BJ (cell line): Measurements from ENCODE around the gene ZRANB2. TPM values are rescaled to one million over a fixed set of nuclear protein-coding genes. Genes with fewer than 3 reads are reported as not detected.

Experiments used
- CTCF ChIA-PET: fragments of 350-600 bp; formaldehyde crosslinking; extraction: SDS; loops from one replicate; lab custom pipeline; 2021; ENCODE audit warnings: antibody characterized with exemption, inconsistent platforms; lab: Yijun Ruan, JAX
- POLR2A ChIA-PET: fragments of 300-600 bp; sonication (Branson Sonifier 250); formaldehyde crosslinking; extraction: SDS; loops from one replicate; lab custom pipeline; 2021; ENCODE audit warnings: antibody characterized with exemption; lab: Charles Lee
- DNase-seq: peaks from one replicate; pipeline ENCODE4 v3.0.0-alpha.2; 2011; ENCODE audit warnings: low read depth
- H3K27me3 ChIP-seq: 2 replicates; pipeline ENCODE4 v1.6.0; 2011; ENCODE audit warnings: low read length; ENCODE audit not compliant: control insufficient read depth, insufficient read depth
- H3K36me3 ChIP-seq: 2 replicates; pipeline ENCODE4 v1.5.1; 2011; ENCODE audit warnings: low read length; ENCODE audit not compliant: control insufficient read depth, insufficient read depth
- H3K4me3 ChIP-seq: 2 replicates; pipeline ENCODE4 v1.5.1; 2011; ENCODE audit warnings: low read depth, mild to moderate bottlenecking, control low read depth, low read length
- polyA plus RNA-seq: library from polyadenylated mRNA; depleted of rRNA; stranded (reverse); fragments of >200 nt; gene quantifications from 2 replicates; pipeline ENCODE4 v1.2.3, GENCODE V29; 2011
- TF ChIP-seq, protein P1 (sequence below): IDR thresholded peaks from 2 replicates; pipeline ENCODE4 v1.5.1; 2011; ENCODE audit warnings: low read depth, mild to moderate bottlenecking, control low read depth, inconsistent platforms, low read length, moderate library complexity; ENCODE audit not compliant: insufficient read depth

ZRANB2 gene
- polyA plus RNA-seq, 1 experiment = 35.4 TPM

DNA sequence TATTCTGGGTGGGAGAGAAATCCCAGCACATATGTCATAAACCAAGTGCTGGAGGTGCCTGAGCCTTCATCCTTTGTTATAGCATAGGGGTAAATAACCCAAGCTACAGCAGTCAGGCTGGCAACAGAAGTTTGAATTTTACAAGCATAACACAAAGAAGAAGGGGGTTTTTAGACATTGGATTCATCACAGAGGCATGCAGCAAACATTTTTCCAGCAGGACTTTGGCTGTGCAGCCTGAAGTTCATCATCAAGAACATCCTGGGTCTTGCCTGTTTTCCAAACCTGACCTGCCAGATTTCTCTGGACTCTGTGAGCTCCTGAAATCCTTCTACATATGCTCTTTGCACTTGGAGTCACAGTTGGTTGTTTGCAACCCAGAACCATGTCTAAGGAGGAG is 49.4 kb downstream of the ZRANB2 start:
- ChIA-PET CTCF (interaction anchor here (0.8 kb wide), 1 partner anchor 17 kb away, joined by 3 read pairs; no protein-coding TSS in a partner anchor), POLR2A (no interaction called here)
- H3K27me3 ChIP-seq = no peaks in the 10 kb centered on the region
- peak; percentile 36 for DNase-seq
- H3K36me3 ChIP-seq = no peaks in the 10 kb centered on the region
- H3K4me3 ChIP-seq = no peak overlapping the region
- TF ChIP-seq, protein P1, sequence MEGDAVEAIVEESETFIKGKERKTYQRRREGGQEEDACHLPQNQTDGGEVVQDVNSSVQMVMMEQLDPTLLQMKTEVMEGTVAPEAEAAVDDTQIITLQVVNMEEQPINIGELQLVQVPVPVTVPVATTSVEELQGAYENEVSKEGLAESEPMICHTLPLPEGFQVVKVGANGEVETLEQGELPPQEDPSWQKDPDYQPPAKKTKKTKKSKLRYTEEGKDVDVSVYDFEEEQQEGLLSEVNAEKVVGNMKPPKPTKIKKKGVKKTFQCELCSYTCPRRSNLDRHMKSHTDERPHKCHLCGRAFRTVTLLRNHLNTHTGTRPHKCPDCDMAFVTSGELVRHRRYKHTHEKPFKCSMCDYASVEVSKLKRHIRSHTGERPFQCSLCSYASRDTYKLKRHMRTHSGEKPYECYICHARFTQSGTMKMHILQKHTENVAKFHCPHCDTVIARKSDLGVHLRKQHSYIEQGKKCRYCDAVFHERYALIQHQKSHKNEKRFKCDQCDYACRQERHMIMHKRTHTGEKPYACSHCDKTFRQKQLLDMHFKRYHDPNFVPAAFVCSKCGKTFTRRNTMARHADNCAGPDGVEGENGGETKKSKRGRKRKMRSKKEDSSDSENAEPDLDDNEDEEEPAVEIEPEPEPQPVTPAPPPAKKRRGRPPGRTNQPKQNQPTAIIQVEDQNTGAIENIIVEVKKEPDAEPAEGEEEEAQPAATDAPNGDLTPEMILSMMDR = no peak

DNA sequence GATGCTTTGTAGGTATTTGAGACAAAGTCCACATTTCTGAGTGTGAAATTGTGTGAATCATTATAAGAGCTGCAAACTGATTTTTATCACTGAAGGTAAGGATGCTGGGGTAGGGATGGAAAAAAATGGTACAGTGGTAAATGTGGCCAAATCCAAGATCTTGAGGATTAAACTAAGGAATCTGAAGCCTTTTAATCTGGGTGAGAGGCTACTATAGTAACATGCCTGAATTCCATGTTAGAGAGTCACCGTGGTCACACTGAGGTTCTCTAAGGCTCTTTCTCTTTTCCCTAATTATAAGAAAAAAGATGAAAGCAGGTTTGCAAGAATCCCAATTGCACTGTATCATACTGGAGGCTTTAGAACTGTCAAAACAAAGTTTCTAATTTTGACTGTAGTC is 50.8 kb downstream of the ZRANB2 start:
- POLR2A ChIA-PET = no interaction called here
- no peaks in the 10 kb centered on the region for H3K36me3 ChIP-seq
- no peak overlapping the region for H3K4me3 ChIP-seq
- CTCF ChIA-PET = interaction anchor here (0.6 kb wide), 1 partner anchor 1538 kb away, joined by 6 read pairs; no protein-coding TSS in a partner anchor
- H3K27me3 ChIP-seq = no peaks in the 10 kb centered on the region
- no peak for DNase-seq
- TF ChIP-seq, protein P1 = no peak

DNA sequence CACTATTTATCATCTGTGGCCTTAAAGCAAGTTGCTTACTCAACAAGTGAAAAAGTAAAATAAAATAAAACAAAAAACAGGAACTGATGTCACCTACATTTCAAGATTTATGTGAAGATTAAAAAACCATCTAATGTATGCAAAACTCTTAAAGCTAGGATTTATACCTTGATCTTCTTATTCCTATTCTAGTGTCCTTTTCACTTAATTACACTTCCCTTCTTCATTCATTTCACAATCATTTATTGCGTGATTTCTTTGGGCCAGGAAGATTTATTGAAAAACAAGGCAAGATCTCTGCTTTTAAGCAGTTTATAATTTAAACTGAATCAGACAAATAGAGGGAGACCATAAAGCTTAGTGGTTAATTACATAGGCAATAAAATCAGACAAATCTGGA is 51.9 kb downstream of the ZRANB2 start:
- Histone ChIP-seq H3K4me3 (no peak overlapping the region), H3K27me3 (no peaks in the 10 kb centered on the region), H3K36me3 (no peaks in the 10 kb centered on the region)
- ChIA-PET POLR2A (no interaction called here), CTCF (no interaction called here)
- TF ChIP-seq, protein P1 = no peak
- DNase-seq = no peak

DNA sequence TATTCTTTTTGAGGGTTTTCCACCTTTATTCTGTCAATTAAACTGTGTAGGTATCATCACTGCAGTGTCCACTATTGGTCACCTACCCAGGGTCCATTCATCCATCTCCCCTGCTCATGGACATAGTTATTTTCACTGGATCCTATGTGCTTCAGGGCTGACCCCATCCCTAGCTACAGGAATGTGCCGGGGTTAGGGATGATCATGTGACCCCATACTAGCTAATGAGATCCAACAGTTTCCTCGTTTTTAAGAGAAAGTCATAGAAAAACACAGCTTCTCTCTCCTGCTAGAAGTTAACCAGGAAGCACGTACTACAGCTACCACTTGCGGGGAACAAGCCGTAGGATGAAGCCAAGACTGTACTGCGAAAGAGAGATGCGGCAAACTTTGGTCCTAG is 52.8 kb downstream of the ZRANB2 start:
- CTCF ChIA-PET = no interaction called here
- POLR2A ChIA-PET = no interaction called here

DNA sequence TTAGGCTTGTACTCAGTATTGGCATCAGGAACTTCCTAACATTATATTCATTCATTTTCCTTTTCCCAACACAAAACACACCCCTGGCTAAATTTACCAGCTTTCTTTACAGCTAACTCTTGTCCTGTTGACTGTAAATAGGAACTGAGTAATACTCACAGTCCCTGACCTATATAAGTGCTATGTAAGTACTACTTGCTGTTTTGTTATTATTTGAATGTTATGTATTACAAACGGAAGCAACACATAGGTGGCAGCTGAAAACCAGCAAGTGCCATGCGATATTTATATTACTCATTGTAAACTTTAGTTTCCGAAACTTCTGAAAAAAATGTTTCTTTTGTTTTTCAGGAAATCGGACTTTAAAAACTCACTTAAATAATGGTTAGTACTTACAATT is 54.7 kb downstream of the ZRANB2 start:
- no peak for DNase-seq
- H3K36me3 ChIP-seq = no peaks in the 10 kb centered on the region
- ChIA-PET POLR2A (no interaction called here), CTCF (interaction anchor here (1.1 kb wide), 1 partner anchor 10 kb away, joined by 3 read pairs; no protein-coding TSS in a partner anchor)
- H3K4me3 ChIP-seq = no peak overlapping the region
- TF ChIP-seq, protein P1 = no peak
- no peaks in the 10 kb centered on the region for H3K27me3 ChIP-seq

More for the DNA sequence above, 52.8 kb downstream of the ZRANB2 start:
- DNase-seq = no peak
- no peaks in the 10 kb centered on the region for H3K36me3 ChIP-seq
- H3K4me3 ChIP-seq = no peak overlapping the region
- TF ChIP-seq, protein P1 = no peak
- no peaks in the 10 kb centered on the region for H3K27me3 ChIP-seq
